Measurements from ENCODE around the gene USP54.

USP54 gene

GRCh38 chr10:73537288-73537687 lies 53.9 kb downstream of the USP54 start:
- no peaks in the 10 kb centered on the region for H3K4me1 ChIP-seq (ENCODE audit: insufficient read depth, low read length)
- no peak overlapping the region for H3K4me3 ChIP-seq (ENCODE audit: low read length)
- H3K27me3 ChIP-seq (ENCODE audit: insufficient read depth, low read length), result no peaks in the 10 kb centered on the region
- no peaks in the 10 kb centered on the region for H3K9me3 ChIP-seq (ENCODE audit: low read length)
- no peak overlapping the region for H2AFZ ChIP-seq (ENCODE audit: low read depth, low read length)
- peaks cover 61% of the 10 kb centered on the region for H3K36me3 ChIP-seq (ENCODE audit: insufficient read depth, low read length)

GRCh38 chr10:73534857-73535256 lies 56.3 kb downstream of the USP54 start:
- H3K27me3 ChIP-seq (ENCODE audit: insufficient read depth, low read length), result no peaks in the 10 kb centered on the region
- no peaks in the 10 kb centered on the region for H3K9me3 ChIP-seq (ENCODE audit: low read length)
- no peak overlapping the region for H2AFZ ChIP-seq (ENCODE audit: low read depth, low read length)
- peaks cover 54% of the 10 kb centered on the region for H3K36me3 ChIP-seq (ENCODE audit: insufficient read depth, low read length)
- H3K4me1 ChIP-seq (ENCODE audit: insufficient read depth, low read length), result no peaks in the 10 kb centered on the region
- no peak overlapping the region for H3K4me3 ChIP-seq (ENCODE audit: low read length)

- H3K4me3 ChIP-seq (ENCODE audit: low read length), result no peak overlapping the region
- no peaks in the 10 kb centered on the region for H3K4me1 ChIP-seq (ENCODE audit: insufficient read depth, low read length)
- no peak overlapping the region for H2AFZ ChIP-seq (ENCODE audit: low read depth, low read length)
- no peaks in the 10 kb centered on the region for H3K27me3 ChIP-seq (ENCODE audit: insufficient read depth, low read length)
- H3K36me3 ChIP-seq (ENCODE audit: insufficient read depth, low read length), result peaks cover 39% of the 10 kb centered on the region
- no peaks in the 10 kb centered on the region for H3K9me3 ChIP-seq (ENCODE audit: low read length)
Observed at GRCh38 chr10:73529089-73529832, 61.9 kb downstream of the USP54 start.

- no peak overlapping the region for H2AFZ ChIP-seq (ENCODE audit: low read depth, low read length)
- no peaks in the 10 kb centered on the region for H3K4me1 ChIP-seq (ENCODE audit: insufficient read depth, low read length)
- H3K27me3 ChIP-seq (ENCODE audit: insufficient read depth, low read length), result no peaks in the 10 kb centered on the region
- no peaks in the 10 kb centered on the region for H3K9me3 ChIP-seq (ENCODE audit: low read length)
- H3K36me3 ChIP-seq (ENCODE audit: insufficient read depth, low read length), result peaks cover 65% of the 10 kb centered on the region
- no peak overlapping the region for H3K4me3 ChIP-seq (ENCODE audit: low read length)
Observed at GRCh38 chr10:73522263-73522662, 68.9 kb downstream of the USP54 start.

- Histone ChIP-seq H2AFZ (ENCODE audit: low read depth, low read length) (no peak overlapping the region), H3K4me3 (ENCODE audit: low read length) (no peak overlapping the region), H3K27me3 (ENCODE audit: insufficient read depth, low read length) (no peaks in the 10 kb centered on the region), H3K36me3 (ENCODE audit: insufficient read depth, low read length) (peaks cover 64% of the 10 kb centered on the region), H3K4me1 (ENCODE audit: insufficient read depth, low read length) (no peaks in the 10 kb centered on the region), H3K9me3 (ENCODE audit: low read length) (no peaks in the 10 kb centered on the region)
Observed at GRCh38 chr10:73519336-73519735, 71.8 kb downstream of the USP54 start.

GRCh38 chr10:73517166-73517888 lies 73.8 kb downstream of the USP54 start:
- no peak overlapping the region for H2AFZ ChIP-seq (ENCODE audit: low read depth, low read length)
- H3K27me3 ChIP-seq (ENCODE audit: insufficient read depth, low read length), result no peaks in the 10 kb centered on the region
- H3K4me1 ChIP-seq (ENCODE audit: insufficient read depth, low read length), result no peaks in the 10 kb centered on the region
- no peaks in the 10 kb centered on the region for H3K9me3 ChIP-seq (ENCODE audit: low read length)
- H3K4me3 ChIP-seq (ENCODE audit: low read length), result no peak overlapping the region
- H3K36me3 ChIP-seq (ENCODE audit: insufficient read depth, low read length), result peaks cover 53% of the 10 kb centered on the region

- Histone ChIP-seq H3K36me3 (ENCODE audit: insufficient read depth, low read length) (peaks cover 20% of the 10 kb centered on the region), H3K9me3 (ENCODE audit: low read length) (no peaks in the 10 kb centered on the region), H3K4me3 (ENCODE audit: low read length) (no peak overlapping the region), H3K27me3 (ENCODE audit: insufficient read depth, low read length) (no peaks in the 10 kb centered on the region), H3K4me1 (ENCODE audit: insufficient read depth, low read length) (no peaks in the 10 kb centered on the region), H2AFZ (ENCODE audit: low read depth, low read length) (no peak overlapping the region)
Observed at GRCh38 chr10:73512207-73512743, 78.9 kb downstream of the USP54 start.

GRCh38 chr10:73509695-73510094 lies 81.4 kb downstream of the USP54 start:
- H3K27me3 ChIP-seq (ENCODE audit: insufficient read depth, low read length), result no peaks in the 10 kb centered on the region
- H3K4me3 ChIP-seq (ENCODE audit: low read length), result no peak overlapping the region
- peaks cover 13% of the 10 kb centered on the region for H3K36me3 ChIP-seq (ENCODE audit: insufficient read depth, low read length)
- no peaks in the 10 kb centered on the region for H3K4me1 ChIP-seq (ENCODE audit: insufficient read depth, low read length)
- no peaks in the 10 kb centered on the region for H3K9me3 ChIP-seq (ENCODE audit: low read length)
- no peak overlapping the region for H2AFZ ChIP-seq (ENCODE audit: low read depth, low read length)

GRCh38 chr10:73506491-73506890 lies 84.7 kb downstream of the USP54 start:
- H3K4me1 ChIP-seq (ENCODE audit: insufficient read depth, low read length), result no peaks in the 10 kb centered on the region
- no peak overlapping the region for H3K4me3 ChIP-seq (ENCODE audit: low read length)
- no peak overlapping the region for H2AFZ ChIP-seq (ENCODE audit: low read depth, low read length)
- no peaks in the 10 kb centered on the region for H3K9me3 ChIP-seq (ENCODE audit: low read length)
- H3K36me3 ChIP-seq (ENCODE audit: insufficient read depth, low read length), result peaks cover 27% of the 10 kb centered on the region
- no peaks in the 10 kb centered on the region for H3K27me3 ChIP-seq (ENCODE audit: insufficient read depth, low read length)

- Histone ChIP-seq H3K36me3 (ENCODE audit: insufficient read depth, low read length) (peaks cover 27% of the 10 kb centered on the region), H3K4me1 (ENCODE audit: insufficient read depth, low read length) (no peaks in the 10 kb centered on the region), H3K4me3 (ENCODE audit: low read length) (no peak overlapping the region), H3K9me3 (ENCODE audit: low read length) (no peaks in the 10 kb centered on the region), H2AFZ (ENCODE audit: low read depth, low read length) (no peak overlapping the region), H3K27me3 (ENCODE audit: insufficient read depth, low read length) (no peaks in the 10 kb centered on the region)
Observed at GRCh38 chr10:73506074-73506473, 85.1 kb downstream of the USP54 start.

GRCh38 chr10:73503037-73503436 lies 88.1 kb downstream of the USP54 start:
- H3K27me3 ChIP-seq (ENCODE audit: insufficient read depth, low read length), result no peaks in the 10 kb centered on the region
- H3K4me1 ChIP-seq (ENCODE audit: insufficient read depth, low read length), result no peaks in the 10 kb centered on the region
- H2AFZ ChIP-seq (ENCODE audit: low read depth, low read length), result no peak overlapping the region
- no peak overlapping the region for H3K4me3 ChIP-seq (ENCODE audit: low read length)
- H3K36me3 ChIP-seq (ENCODE audit: insufficient read depth, low read length), result peaks cover 49% of the 10 kb centered on the region
- no peaks in the 10 kb centered on the region for H3K9me3 ChIP-seq (ENCODE audit: low read length)

- Histone ChIP-seq H3K36me3 (ENCODE audit: insufficient read depth, low read length) (peaks cover 56% of the 10 kb centered on the region), H3K27me3 (ENCODE audit: insufficient read depth, low read length) (no peaks in the 10 kb centered on the region), H3K9me3 (ENCODE audit: low read length) (no peaks in the 10 kb centered on the region), H2AFZ (ENCODE audit: low read depth, low read length) (no peak overlapping the region), H3K4me3 (ENCODE audit: low read length) (no peak overlapping the region), H3K4me1 (ENCODE audit: insufficient read depth, low read length) (no peaks in the 10 kb centered on the region)
Observed at GRCh38 chr10:73501651-73502050, 89.5 kb downstream of the USP54 start.

GRCh38 chr10:73497623-73498022 lies 93.5 kb downstream of the USP54 start:
- H3K9me3 ChIP-seq (ENCODE audit: low read length), result no peaks in the 10 kb centered on the region
- no peak overlapping the region for H3K4me3 ChIP-seq (ENCODE audit: low read length)
- no peaks in the 10 kb centered on the region for H3K27me3 ChIP-seq (ENCODE audit: insufficient read depth, low read length)
- peaks cover 31% of the 10 kb centered on the region for H3K36me3 ChIP-seq (ENCODE audit: insufficient read depth, low read length)
- peaks cover 16% of the 10 kb centered on the region for H3K4me1 ChIP-seq (ENCODE audit: insufficient read depth, low read length)
- H2AFZ ChIP-seq (ENCODE audit: low read depth, low read length), result no peak overlapping the region

All from neuron (in vitro differentiated cells).